Thyroid gland (tissue), 4 donors: ENCODE measurements around the gene MYO18B.

Experiments
- CTCF ChIP-seq, 6 experiments: fragments of 200-600 bp in 3 of 6; fragments of 450-650 bp in 3 of 6; sonication (generic) in 3 of 6; IDR thresholded peaks; one replicate each; pipeline ENCODE4 v1.5.1; 2016 to 2019; ENCODE audit warnings: antibody characterized with exemption in 6 of 6, mild to moderate bottlenecking in 2 of 6, inconsistent platforms in 1 of 6, moderate library complexity in 1 of 6
- POLR2A ChIP-seq, 2 donors: fragments of 450-650 bp; IDR thresholded peaks; one replicate each; pipeline ENCODE4 v1.6.1; 2017; ENCODE audit warnings: antibody characterized with exemption in 2 of 2, mild to moderate bottlenecking in 2 of 2, moderate library complexity in 1 of 2

DNA sequence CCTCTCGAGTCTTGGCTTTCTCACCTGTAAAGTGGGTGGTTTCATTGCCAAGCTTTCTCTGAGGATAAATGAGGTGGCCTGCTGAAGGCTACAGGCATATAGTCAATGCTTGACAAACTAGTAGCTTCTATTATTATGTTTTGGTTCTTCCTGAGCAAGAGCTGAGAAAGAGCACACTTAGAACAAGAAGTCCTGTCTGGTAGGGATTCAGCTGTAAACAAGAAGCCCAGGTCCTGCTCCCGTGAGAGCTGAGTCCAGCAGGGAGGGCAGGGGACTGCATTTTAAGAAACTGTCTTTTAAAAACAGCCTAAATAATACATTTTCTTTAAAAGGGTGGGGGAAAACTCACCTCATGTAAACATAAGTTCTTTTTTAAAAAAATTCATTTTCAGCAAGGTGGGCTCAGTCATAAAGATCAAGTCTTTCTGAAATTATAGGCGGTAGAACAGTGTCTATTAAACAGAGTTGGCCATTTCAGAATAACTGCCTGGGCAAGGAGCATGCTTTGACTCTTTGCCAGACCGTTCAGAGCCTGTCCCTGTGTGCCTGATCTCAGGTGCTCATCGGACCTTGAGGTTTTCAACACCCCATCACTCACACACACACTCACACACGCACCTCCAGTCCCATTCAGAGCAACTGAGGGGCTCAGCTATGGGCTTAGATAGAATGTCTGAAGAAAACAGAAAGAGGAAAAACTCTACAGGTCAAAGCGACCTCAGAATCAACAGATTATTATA lies 29.2 kb upstream of the MYO18B start:
- TF ChIP-seq CTCF (IDR thresholded peaks at IDR 0.05) = no peak
- TF ChIP-seq POLR2A (IDR thresholded peaks at IDR 0.05) = no peak
